Type B pancreatic cell (in vitro differentiated cells): ENCODE measurements around the gene RAB3C. TPM values are rescaled to one million over a fixed set of nuclear protein-coding genes. Genes with fewer than 3 reads are reported as not detected.
"Not testable (repeated sequence)": the region's sequence is repeated elsewhere in the genome, so short reads cannot be mapped to it uniquely, and the experiment has no call there.

ENCODE experiments used
- DNase-seq: peaks from one replicate; pipeline ENCODE4 v3.0.0; 2021; ENCODE audit warnings: mixed read lengths; ENCODE audit not compliant: unreplicated experiment; ENCODE audit errors: extremely low spot score
- H3K27ac Mint-ChIP-seq: 2 replicates; pipeline ENCODE4 v1.8.0; 2021; ENCODE audit warnings: mild to moderate bottlenecking, mixed read lengths
- H3K27me3 Mint-ChIP-seq: 2 replicates; pipeline ENCODE4 v1.8.0; 2021; ENCODE audit warnings: mixed read lengths
- H3K36me3 Mint-ChIP-seq: 2 replicates; pipeline ENCODE4 v1.8.0; 2021; ENCODE audit warnings: mixed read lengths
- H3K4me1 Mint-ChIP-seq: one replicate; pipeline ENCODE4 v1.8.0; 2021; ENCODE audit warnings: mixed read lengths; ENCODE audit not compliant: unreplicated experiment
- H3K4me3 Mint-ChIP-seq: 2 replicates; pipeline ENCODE4 v1.8.0; 2021; ENCODE audit warnings: mild to moderate bottlenecking, mixed read lengths
- H3K9me3 Mint-ChIP-seq: 2 replicates; pipeline ENCODE4 v1.8.0; 2021; ENCODE audit warnings: mixed read lengths
- CTCF ChIP-seq: fragments of 200-600 bp; sonication (generic); conservative IDR thresholded peaks from 2 replicates; pipeline ENCODE4 v1.5.0; 2021; ENCODE audit warnings: antibody characterized with exemption, mild to moderate bottlenecking
- long read RNA-seq: library from polyadenylated mRNA; unstranded; transcript quantifications from one replicate; pipeline ENCODE4 v2.0.0, GENCODE V29; 2020
- total RNA-seq: library from RNA; stranded (reverse); gene quantifications from 2 replicates; pipeline ENCODE4 v1.2.1, GENCODE V29; 2021; ENCODE audit warnings: low replicate concordance

The RAB3C gene
- 10.1 and 15.6 TPM in 2 replicates for total RNA-seq
- long read RNA-seq, full-length matches to known transcripts = 13 of 22 reads
- long read RNA-seq, partial matches to known transcripts = 0 of 22 reads
- long read RNA-seq, other reads (novel, unspliced or antisense) = 9 of 22 reads

GRCh38 chr5:58582803-58583491, at the start of gene RAB3C:
Gene RAB3C (plus strand): TSS chr5:58583075. CDS start chr5:58583209, 134 bp downstream.
- Mint-ChIP-seq H3K27ac (peak within 1 kb of the TSS; percentile 61), H3K4me3 (peak within 1 kb of the TSS; percentile 99), H3K27me3 (peaks cover 51% of the 10 kb centered on the region), H3K36me3 (no peaks in the 10 kb centered on the region), H3K9me3 (no peaks in the 10 kb centered on the region), H3K4me1 (peaks cover 8% of the 10 kb centered on the region)
- peak; percentile 91 for DNase-seq
- TF ChIP-seq CTCF = peak; percentile 30

- not testable (repeated sequence) for H3K4me1 Mint-ChIP-seq, H3K9me3 Mint-ChIP-seq, H3K4me3 Mint-ChIP-seq, DNase-seq, H3K36me3 Mint-ChIP-seq, H3K27me3 Mint-ChIP-seq, H3K27ac Mint-ChIP-seq
Observed at GRCh38 chr5:58541935-58542334, 40.9 kb upstream of the RAB3C start.

DNA sequence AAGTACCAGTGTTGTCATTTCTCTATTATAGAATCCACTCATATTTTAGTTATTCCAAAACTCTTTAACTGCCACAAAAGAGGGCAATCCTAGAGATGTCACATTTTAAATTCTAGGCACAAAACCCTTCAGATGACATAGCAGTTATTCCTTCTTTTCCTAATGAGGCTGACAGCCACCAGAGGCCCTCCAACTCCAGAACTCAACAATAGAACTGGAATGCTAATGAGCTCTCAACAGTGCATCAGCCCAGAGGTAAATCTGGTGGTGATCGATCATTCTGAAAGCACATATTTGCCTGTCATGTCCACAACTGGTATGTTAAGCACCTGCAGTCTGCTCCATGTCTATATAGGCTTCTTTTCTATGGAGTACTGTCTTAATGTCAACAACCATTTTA, 40.2 kb upstream of the RAB3C start:
- H3K27ac Mint-ChIP-seq = no peak overlapping the region
- no peak for DNase-seq
- no peaks in the 10 kb centered on the region for H3K36me3 Mint-ChIP-seq
- no peak overlapping the region for H3K4me3 Mint-ChIP-seq
- H3K27me3 Mint-ChIP-seq = no peaks in the 10 kb centered on the region
- H3K4me1 Mint-ChIP-seq = no peaks in the 10 kb centered on the region
- H3K9me3 Mint-ChIP-seq = no peaks in the 10 kb centered on the region
- TF ChIP-seq CTCF = no peak

GRCh38 chr5:58543723-58544122, 39.2 kb upstream of the RAB3C start:
- Mint-ChIP-seq H3K9me3 (no peaks in the 10 kb centered on the region), H3K36me3 (no peaks in the 10 kb centered on the region), H3K27ac (no peak overlapping the region), H3K27me3 (no peaks in the 10 kb centered on the region), H3K4me1 (no peaks in the 10 kb centered on the region), H3K4me3 (no peak overlapping the region)
- TF ChIP-seq CTCF = no peak
- no peak for DNase-seq

GRCh38 chr5:58544195-58544594, 38.7 kb upstream of the RAB3C start:
- H3K36me3 Mint-ChIP-seq = no peaks in the 10 kb centered on the region
- no peak for TF ChIP-seq CTCF
- no peak overlapping the region for H3K27ac Mint-ChIP-seq
- no peaks in the 10 kb centered on the region for H3K4me1 Mint-ChIP-seq
- H3K4me3 Mint-ChIP-seq = no peak overlapping the region
- H3K27me3 Mint-ChIP-seq = no peaks in the 10 kb centered on the region
- DNase-seq = no peak
- H3K9me3 Mint-ChIP-seq = no peaks in the 10 kb centered on the region

GRCh38 chr5:58544926-58545325, 37.9 kb upstream of the RAB3C start:
- no peak for DNase-seq
- no peaks in the 10 kb centered on the region for H3K36me3 Mint-ChIP-seq
- no peak for TF ChIP-seq CTCF
- no peaks in the 10 kb centered on the region for H3K27me3 Mint-ChIP-seq
- H3K27ac Mint-ChIP-seq = no peak overlapping the region
- no peak overlapping the region for H3K4me3 Mint-ChIP-seq
- H3K9me3 Mint-ChIP-seq = no peaks in the 10 kb centered on the region
- H3K4me1 Mint-ChIP-seq = no peaks in the 10 kb centered on the region
